OCI-LY7 (cell line): Measurements from ENCODE around the gene NOD2. TPM values are rescaled to one million over a fixed set of nuclear protein-coding genes. Genes with fewer than 3 reads are reported as not detected.

Source experiments
- BruUV-seq: library from RNA; stranded (reverse); fragments of 400-500 nt; replicated peaks from 2 replicates; lab custom pipeline; 2021; lab: Mats Ljungman, UMichigan
- CTCF ChIA-PET: fragments of 300-600 bp; sonication (Branson Sonifier 250); formaldehyde crosslinking; loops from one replicate; lab custom pipeline; 2022; ENCODE audit warnings: antibody characterized with exemption; ENCODE audit not compliant: unreplicated experiment; lab: Charles Lee
- POLR2A ChIA-PET: fragments of 300-600 bp; sonication (Branson Sonifier 250); formaldehyde crosslinking; loops from one replicate; lab custom pipeline; 2022; ENCODE audit warnings: antibody characterized with exemption; lab: Charles Lee
- DNase-seq: peaks from one replicate; pipeline ENCODE4 v3.0.0-alpha.2; 2015; ENCODE audit warnings: low spot score
- H2AFZ ChIP-seq: fragments of 200-600 bp; sonication (generic), shearing (Covaris generic); 2 replicates; pipeline ENCODE4 v1.6.1; 2014; ENCODE audit warnings: mild to moderate bottlenecking, antibody characterized with exemption, low read length, moderate library complexity
- H3K27ac ChIP-seq: fragments of 200-600 bp; sonication (generic); 2 replicates; pipeline ENCODE4 v1.5.1; 2014; ENCODE audit warnings: mixed run types, low read depth, mild to moderate bottlenecking, moderate library complexity, low read length, inconsistent platforms; ENCODE audit not compliant: poor library complexity, severe bottlenecking
- H3K36me3 ChIP-seq: fragments of 200-600 bp; sonication (generic); 2 replicates; pipeline ENCODE4 v1.6.1; 2014; ENCODE audit warnings: mild to moderate bottlenecking, antibody characterized with exemption, low read length, moderate library complexity, mixed read lengths; ENCODE audit not compliant: insufficient read depth
- H3K4me1 ChIP-seq: fragments of 200-600 bp; sonication (generic); 2 replicates; pipeline ENCODE4 v1.5.1; 2014; ENCODE audit warnings: mild to moderate bottlenecking, low read length; ENCODE audit not compliant: insufficient read depth, poor library complexity, severe bottlenecking
- H3K4me2 ChIP-seq: fragments of 200-600 bp; sonication (generic); 2 replicates; pipeline ENCODE4 v1.6.1; 2014; ENCODE audit warnings: mild to moderate bottlenecking, low read length
- H3K4me3 ChIP-seq: fragments of 200-600 bp; sonication (generic); 2 replicates; pipeline ENCODE4 v1.5.1; 2014; ENCODE audit warnings: mild to moderate bottlenecking, low read depth, low read length; ENCODE audit not compliant: poor library complexity, severe bottlenecking
- H3K79me2 ChIP-seq: fragments of 200-600 bp; sonication (generic); 2 replicates; pipeline ENCODE4 v1.6.1; 2016; ENCODE audit warnings: low read depth, mild to moderate bottlenecking, low read length, moderate library complexity, mixed read lengths; ENCODE audit not compliant: insufficient read depth
- H3K9me2 ChIP-seq: fragments of 200-600 bp; sonication (generic); 2 replicates; pipeline ENCODE4 v1.6.1; 2016; ENCODE audit warnings: mild to moderate bottlenecking, low read length, mixed read lengths; ENCODE audit not compliant: insufficient read depth
- H3K9me3 ChIP-seq: fragments of 200-600 bp; sonication (generic); 2 replicates; pipeline ENCODE4 v1.6.1; 2014; ENCODE audit warnings: mild to moderate bottlenecking, mixed run types, low read length, mixed read lengths
- H4K20me1 ChIP-seq: fragments of 200-600 bp; sonication (generic); 2 replicates; pipeline ENCODE4 v1.6.1; 2014; ENCODE audit warnings: mild to moderate bottlenecking, antibody characterized with exemption, low read length, moderate library complexity, mixed read lengths; ENCODE audit not compliant: insufficient read depth
- EZH2phosphoT487 ChIP-seq: fragments of 200-600 bp; sonication (generic); IDR thresholded peaks from 2 replicates; pipeline ENCODE4 v1.6.1; 2018; ENCODE audit warnings: low read depth, borderline replicate concordance, mild to moderate bottlenecking, mixed run types, antibody characterized with exemption, low read length, moderate library complexity, mixed read lengths
- intact Hi-C: fragments of 100-400 bp; cut with micrococcal nuclease; formaldehyde crosslinking; loops from one replicate; pipeline ENCODE4 v1.10.0; 2022; ENCODE audit not compliant: unreplicated experiment
- total RNA-seq, 2 experiments: library from RNA; depleted of rRNA in 1 of 2; stranded (reverse); fragments of >200 nt in 1 of 2; shearing (Covaris generic) in 1 of 2; gene quantifications; 2 replicates each; pipeline ENCODE4 v1.2.3, GENCODE V29; 2014 to 2022
- TF ChIP-seq, protein P1 (sequence below): fragments of 200-600 bp; sonication (generic); conservative IDR thresholded peaks from 2 replicates; pipeline ENCODE4 v1.5.1; 2014; ENCODE audit warnings: mild to moderate bottlenecking, antibody characterized with exemption, low read length, moderate library complexity, mixed read lengths

The NOD2 gene
- total RNA-seq, 2 experiments from 2014 or later = not detected

DNA sequence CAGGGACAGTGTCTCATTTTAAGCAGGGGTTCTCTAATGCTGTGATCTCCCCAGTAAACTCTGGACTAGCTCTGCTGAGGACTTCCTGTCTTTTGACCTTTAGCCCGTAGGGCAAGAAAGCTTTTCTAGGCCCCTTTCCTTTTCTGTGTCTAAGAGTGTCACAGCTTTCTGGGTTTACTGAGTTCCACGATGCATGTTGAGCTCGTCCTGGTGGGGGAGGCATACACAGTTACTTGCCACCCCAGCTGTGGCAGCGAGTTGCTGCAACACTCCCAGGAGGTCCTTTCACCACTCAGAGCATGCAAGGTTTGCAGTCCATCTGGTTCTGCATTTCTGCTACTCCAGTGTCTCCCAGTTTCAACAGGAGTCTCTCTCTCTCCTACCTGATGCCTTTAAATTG is 23.7 kb downstream of the NOD2 start:
- Histone ChIP-seq H4K20me1 (no peaks in the 10 kb centered on the region), H3K27ac (no peak overlapping the region), H3K36me3 (no peaks in the 10 kb centered on the region), H3K9me3 (no peaks in the 10 kb centered on the region), H3K9me2 (no peaks in the 10 kb centered on the region), H2AFZ (no peak overlapping the region), H3K79me2 (no peaks in the 10 kb centered on the region), H3K4me1 (no peaks in the 10 kb centered on the region), H3K4me2 (no peak overlapping the region), H3K4me3 (no peak overlapping the region)
- no peak for DNase-seq
- no TSS peak for BruUV-seq
- intact Hi-C loops = no loop called here
- no peak for TF ChIP-seq EZH2phosphoT487
- TF ChIP-seq, protein P1, sequence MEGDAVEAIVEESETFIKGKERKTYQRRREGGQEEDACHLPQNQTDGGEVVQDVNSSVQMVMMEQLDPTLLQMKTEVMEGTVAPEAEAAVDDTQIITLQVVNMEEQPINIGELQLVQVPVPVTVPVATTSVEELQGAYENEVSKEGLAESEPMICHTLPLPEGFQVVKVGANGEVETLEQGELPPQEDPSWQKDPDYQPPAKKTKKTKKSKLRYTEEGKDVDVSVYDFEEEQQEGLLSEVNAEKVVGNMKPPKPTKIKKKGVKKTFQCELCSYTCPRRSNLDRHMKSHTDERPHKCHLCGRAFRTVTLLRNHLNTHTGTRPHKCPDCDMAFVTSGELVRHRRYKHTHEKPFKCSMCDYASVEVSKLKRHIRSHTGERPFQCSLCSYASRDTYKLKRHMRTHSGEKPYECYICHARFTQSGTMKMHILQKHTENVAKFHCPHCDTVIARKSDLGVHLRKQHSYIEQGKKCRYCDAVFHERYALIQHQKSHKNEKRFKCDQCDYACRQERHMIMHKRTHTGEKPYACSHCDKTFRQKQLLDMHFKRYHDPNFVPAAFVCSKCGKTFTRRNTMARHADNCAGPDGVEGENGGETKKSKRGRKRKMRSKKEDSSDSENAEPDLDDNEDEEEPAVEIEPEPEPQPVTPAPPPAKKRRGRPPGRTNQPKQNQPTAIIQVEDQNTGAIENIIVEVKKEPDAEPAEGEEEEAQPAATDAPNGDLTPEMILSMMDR = no peak
- ChIA-PET CTCF (no interaction called here), POLR2A (interaction anchor here (0.5 kb wide), 1 partner anchor 265 kb away, joined by 3 read pairs; no protein-coding TSS in a partner anchor)

DNA sequence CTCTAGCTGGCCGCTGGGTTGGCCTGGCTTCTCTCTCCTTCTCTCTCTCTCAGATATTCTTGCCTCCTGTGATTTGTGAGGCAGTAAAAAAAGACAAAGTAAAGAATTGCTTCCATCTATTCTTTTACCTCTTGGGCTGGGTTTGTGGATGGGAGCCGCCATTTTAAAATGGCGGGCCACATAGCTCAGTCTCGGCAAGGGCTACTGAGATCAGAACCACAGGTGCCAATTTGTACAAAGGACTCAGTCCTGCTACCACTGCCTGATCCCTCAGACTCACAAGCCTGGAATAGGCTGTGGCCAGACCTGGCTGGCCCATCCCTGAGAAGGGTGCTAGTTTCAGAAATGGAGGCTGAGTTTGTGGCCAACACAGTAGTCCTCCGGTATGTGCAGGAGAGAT is 24.1 kb downstream of the NOD2 start:
- POLR2A ChIA-PET = interaction anchor here (0.5 kb wide), 1 partner anchor 265 kb away, joined by 3 read pairs; no protein-coding TSS in a partner anchor
- H3K4me3 ChIP-seq = no peak overlapping the region
- no peaks in the 10 kb centered on the region for H3K79me2 ChIP-seq
- H3K36me3 ChIP-seq = no peaks in the 10 kb centered on the region
- H4K20me1 ChIP-seq = no peaks in the 10 kb centered on the region
- no peak overlapping the region for H2AFZ ChIP-seq
- BruUV-seq = no TSS peak
- H3K4me1 ChIP-seq = no peaks in the 10 kb centered on the region
- H3K4me2 ChIP-seq = no peak overlapping the region
- no peaks in the 10 kb centered on the region for H3K9me2 ChIP-seq
- no peaks in the 10 kb centered on the region for H3K9me3 ChIP-seq
- no peak for DNase-seq
- CTCF ChIA-PET = no interaction called here
- H3K27ac ChIP-seq = no peak overlapping the region
- TF ChIP-seq, protein P1 = no peak
- TF ChIP-seq EZH2phosphoT487 = no peak
- intact Hi-C loops = no loop called here

DNA sequence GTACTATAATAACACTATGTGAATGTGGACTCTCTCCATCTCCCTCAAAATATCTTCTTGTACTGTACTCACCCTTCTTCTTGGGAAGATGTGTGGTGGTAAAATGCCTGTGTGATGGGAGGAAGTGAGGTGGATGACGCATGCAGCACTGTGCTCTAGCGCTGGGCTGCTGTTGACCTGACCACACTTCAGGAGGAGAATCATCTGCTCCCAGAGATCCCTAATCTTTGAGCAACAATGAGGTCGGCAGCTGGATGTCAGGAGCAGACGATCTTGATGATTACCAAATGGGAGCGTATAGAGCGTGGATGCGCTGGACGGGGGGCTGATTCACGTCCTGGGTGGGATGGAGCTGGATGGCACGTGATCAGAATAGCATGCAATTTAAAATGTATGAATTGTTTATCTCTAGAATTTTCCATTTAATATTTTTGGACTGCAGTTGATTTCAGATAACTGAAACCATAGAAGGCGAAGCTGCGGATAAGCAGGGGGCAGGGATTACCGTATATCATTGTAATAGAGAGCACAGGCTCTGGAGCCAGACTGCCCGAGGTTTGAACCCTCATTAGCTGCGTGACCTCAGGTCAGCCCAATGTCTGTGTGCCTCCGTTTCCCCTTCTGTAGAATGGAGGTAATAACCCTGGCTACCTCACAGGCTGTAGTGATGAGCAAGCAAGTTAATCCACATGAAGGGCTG is 24.8 kb downstream of the NOD2 start:
- Histone ChIP-seq H3K4me1 (no peaks in the 10 kb centered on the region), H3K4me2 (no peak overlapping the region), H4K20me1 (no peaks in the 10 kb centered on the region), H3K4me3 (no peak overlapping the region), H3K27ac (no peak overlapping the region), H3K9me2 (no peaks in the 10 kb centered on the region), H3K36me3 (no peaks in the 10 kb centered on the region), H2AFZ (no peak overlapping the region), H3K79me2 (no peaks in the 10 kb centered on the region), H3K9me3 (no peaks in the 10 kb centered on the region)
- DNase-seq = no peak
- ChIA-PET CTCF (no interaction called here), POLR2A (interaction anchor here (0.8 kb wide), 1 partner anchor 9 kb away, joined by 3 read pairs; no protein-coding TSS in a partner anchor)
- BruUV-seq = no TSS peak
- intact Hi-C loops = no loop called here
- no peak for TF ChIP-seq EZH2phosphoT487
- TF ChIP-seq, protein P1 = no peak
